Gastroesophageal sphincter (tissue), 3 donors: Measurements from ENCODE around the gene FMO2.

Experiments used
- CTCF ChIP-seq, 4 experiments: fragments of 200-600 bp in 2 of 4; fragments of 450-650 bp in 2 of 4; sonication (generic) in 1 of 4; IDR thresholded peaks; one replicate each; pipeline ENCODE4 v1.5.1; 2017 to 2019; ENCODE audit warnings: antibody characterized with exemption in 4 of 4, mild to moderate bottlenecking in 2 of 4, moderate library complexity in 2 of 4
- EP300 ChIP-seq: sonication (generic); formaldehyde crosslinking; IDR thresholded peaks from one replicate; pipeline ENCODE4 v1.6.1; 2017; ENCODE audit warnings: antibody characterized with exemption, mild to moderate bottlenecking
- POLR2A ChIP-seq, 2 donors: fragments of 450-650 bp; IDR thresholded peaks; one replicate each; pipeline ENCODE4 v1.6.1; 2017; ENCODE audit warnings: antibody characterized with exemption in 2 of 2, mild to moderate bottlenecking in 2 of 2, moderate library complexity in 1 of 2
- POLR2AphosphoS5 ChIP-seq: sonication (generic); formaldehyde crosslinking; IDR thresholded peaks from one replicate; pipeline ENCODE4 v1.6.1; 2017; ENCODE audit warnings: antibody characterized with exemption

- TF ChIP-seq CTCF (IDR thresholded peaks at IDR 0.05) (peak; percentile 41 to 67 (median 58)), POLR2A (IDR thresholded peaks at IDR 0.05) (no peak), POLR2AphosphoS5 (no peak), EP300 (no peak)
Observed at GRCh38 chr1:171245458-171246064, 60.5 kb downstream of the FMO2 start.
